Activated naive CD4-positive, alpha-beta T cell treated with anti-CD3 and anti-CD28 coated beads for 36 hours (primary cell): ENCODE results near the gene NRCAM. TPM values are rescaled to one million over a fixed set of nuclear protein-coding genes. Genes with fewer than 3 reads are reported as not detected.
A peak's percentile ranks its signal among the peaks of the same experiment; 100 is the strongest.

Experiments
- CTCF ChIA-PET: fragments of 350-600 bp; sonication (Branson Sonifier 250); formaldehyde crosslinking; loops from one replicate; lab custom pipeline; 2021; ENCODE audit warnings: antibody characterized with exemption; lab: Charles Lee
- DNase-seq: peaks from one replicate; pipeline ENCODE4 v3.0.0-alpha.2; 2020
- H3K27ac Mint-ChIP-seq: one replicate; pipeline ENCODE4 v1.8.0; 2021; ENCODE audit warnings: mild to moderate bottlenecking, mixed read lengths
- H3K27me3 Mint-ChIP-seq: one replicate; pipeline ENCODE4 v1.8.0; 2021; ENCODE audit warnings: low read depth, mixed read lengths
- H3K36me3 Mint-ChIP-seq: one replicate; pipeline ENCODE4 v1.8.0; 2021; ENCODE audit warnings: low read depth, mixed read lengths
- H3K4me1 Mint-ChIP-seq: one replicate; pipeline ENCODE4 v1.8.0; 2021; ENCODE audit warnings: low read depth, mixed read lengths
- H3K4me3 Mint-ChIP-seq: one replicate; pipeline ENCODE4 v1.8.0; 2021; ENCODE audit warnings: mild to moderate bottlenecking, moderate library complexity, mixed read lengths
- H3K9me3 Mint-ChIP-seq: one replicate; pipeline ENCODE4 v1.8.0; 2021; ENCODE audit warnings: mixed read lengths
- intact Hi-C: fragments of 100-400 bp; cut with micrococcal nuclease; formaldehyde crosslinking; loops from one replicate; pipeline ENCODE4 v1.15.1; 2023
- total RNA-seq, 2 experiments: library from RNA; stranded (reverse); gene quantifications; one replicate each; pipeline ENCODE4 v1.2.3, GENCODE V29; 2021

Gene NRCAM
- total RNA-seq, 2 experiments from 2014 or later: 0.81 to 1.0 TPM

DNA sequence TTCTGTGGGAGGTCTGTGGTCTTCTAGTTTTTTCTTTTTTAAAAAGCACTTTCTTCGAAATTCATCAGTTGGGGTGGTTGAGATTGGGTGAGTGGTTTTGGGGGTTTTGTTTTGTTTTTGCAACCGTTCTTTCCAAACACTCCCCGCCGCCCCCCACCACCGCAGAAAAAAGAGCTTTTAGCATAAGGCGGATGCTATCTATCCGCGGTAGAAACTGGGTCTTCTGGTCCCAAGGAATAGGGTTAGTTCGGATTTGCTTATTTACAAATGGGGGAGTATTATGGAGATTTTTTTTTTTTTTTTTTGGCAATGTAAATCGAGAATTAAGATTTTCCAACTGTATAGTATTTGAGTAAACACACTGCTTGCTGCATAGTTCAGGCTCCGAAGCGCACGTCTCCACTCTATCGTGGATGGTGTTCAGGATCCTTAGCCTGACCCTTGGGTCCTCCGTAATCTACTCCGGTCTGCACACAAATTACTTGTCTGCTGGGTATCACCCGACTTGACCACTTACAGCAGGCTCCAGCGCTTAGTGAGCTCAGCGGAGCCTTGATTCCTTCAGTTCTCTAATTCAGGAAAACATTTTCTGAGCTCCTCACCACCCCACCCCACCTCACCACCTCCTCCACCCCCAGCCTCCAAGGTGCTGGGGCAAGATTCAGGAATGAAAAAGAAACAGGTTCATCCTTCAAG lies 757 bp upstream of the NRCAM start:
- Mint-ChIP-seq H3K9me3 (no peaks in the 10 kb centered on the region), H3K4me3 (peak overlapping the region; percentile 64), H3K4me1 (peaks cover 20% of the 10 kb centered on the region), H3K36me3 (no peaks in the 10 kb centered on the region), H3K27me3 (peaks cover 37% of the 10 kb centered on the region), H3K27ac (no peak overlapping the region)
- intact Hi-C loops: loop anchor here (2.0 to 5.0 kb wide), 2 partner anchors 35 to 112 kb away; partner anchors contain the start of genes DNAJB9 and THAP5
- CTCF ChIA-PET: interaction anchor here (0.6 to 1.0 kb wide), 4 partner anchors 10 to 1166 kb away, joined by 3 to 8 read pairs (median 4); no protein-coding TSS in a partner anchor
- no peak for DNase-seq

DNA sequence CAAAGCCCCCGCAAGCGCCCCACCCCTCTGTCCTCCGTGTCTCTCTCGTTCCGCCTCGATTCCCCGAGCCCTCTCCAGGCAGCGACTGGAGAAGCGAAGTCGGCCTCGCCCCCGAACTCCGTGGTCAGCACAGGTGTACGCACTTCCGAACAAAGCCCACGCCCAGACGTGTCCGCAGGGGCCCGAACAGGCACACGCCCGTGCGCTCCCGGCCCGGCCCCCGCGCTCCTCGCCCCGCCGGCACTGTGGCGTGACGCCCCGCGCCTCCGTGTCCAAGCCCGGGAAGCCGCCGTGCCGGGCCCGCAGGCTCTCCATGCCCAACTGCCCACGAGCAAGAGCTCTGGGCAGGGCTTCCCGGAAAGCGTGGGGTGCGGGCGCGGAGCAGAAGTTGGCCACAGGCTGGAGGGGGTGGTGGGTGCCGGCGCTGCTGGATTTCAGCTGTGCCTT lies 662 bp downstream of the NRCAM start:
- H3K9me3 Mint-ChIP-seq: no peaks in the 10 kb centered on the region
- no peaks in the 10 kb centered on the region for H3K36me3 Mint-ChIP-seq
- CTCF ChIA-PET: interaction anchor here (0.6 to 1.0 kb wide), 2 partner anchors 41 to 277 kb away, joined by 3 read pairs; no protein-coding TSS in a partner anchor
- H3K27me3 Mint-ChIP-seq: peaks cover 38% of the 10 kb centered on the region
- no peak for DNase-seq
- H3K4me1 Mint-ChIP-seq: peaks cover 17% of the 10 kb centered on the region
- H3K27ac Mint-ChIP-seq: no peak overlapping the region
- H3K4me3 Mint-ChIP-seq: peak overlapping the region; percentile 76
- intact Hi-C loops: loop anchor here (5.0 kb wide), 1 partner anchor 33 kb away; no protein-coding TSS in a partner anchor

- CTCF ChIA-PET: interaction anchor here (0.6 kb wide), 1 partner anchor 14 kb away, joined by 5 read pairs; no protein-coding TSS in a partner anchor
- Mint-ChIP-seq H3K27ac (no peak overlapping the region), H3K27me3 (peaks cover 40% of the 10 kb centered on the region), H3K9me3 (no peaks in the 10 kb centered on the region), H3K4me3 (peak overlapping the region; percentile 78), H3K36me3 (no peaks in the 10 kb centered on the region), H3K4me1 (peaks cover 14% of the 10 kb centered on the region)
- peak; percentile 37 for DNase-seq
- intact Hi-C loops: loop anchor here (5.0 kb wide), 1 partner anchor 33 kb away; no protein-coding TSS in a partner anchor
Observed at GRCh38 chr7:108454674-108455550, 1.3 kb downstream of the NRCAM start.

DNA sequence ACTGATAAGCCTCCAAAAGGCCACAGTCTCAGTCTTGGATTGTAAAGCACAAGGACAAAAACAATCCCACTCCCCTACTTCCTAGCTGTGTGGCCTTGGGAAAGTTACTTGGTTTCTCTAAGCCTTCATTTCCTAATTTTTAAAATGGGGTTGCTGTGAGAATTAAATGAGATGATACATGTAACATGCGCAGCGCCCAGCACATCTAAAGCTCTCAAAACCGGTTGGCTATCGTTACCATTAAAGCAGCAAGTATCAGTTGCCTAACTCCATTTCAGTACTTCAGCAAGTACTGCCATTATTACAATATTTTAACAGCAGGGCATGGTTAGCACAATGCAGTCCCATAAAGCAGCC lies 1.9 kb downstream of the NRCAM start:
- peak overlapping the region; percentile 78 for H3K4me3 Mint-ChIP-seq
- H3K27me3 Mint-ChIP-seq: peaks cover 43% of the 10 kb centered on the region
- CTCF ChIA-PET: interaction anchor here (0.6 to 2.7 kb wide), 4 partner anchors 15 to 273 kb away, joined by 4 to 18 read pairs (median 6); no protein-coding TSS in a partner anchor
- intact Hi-C loops: no loop called here
- no peak overlapping the region for H3K27ac Mint-ChIP-seq
- no peaks in the 10 kb centered on the region for H3K36me3 Mint-ChIP-seq
- no peak for DNase-seq
- H3K9me3 Mint-ChIP-seq: no peaks in the 10 kb centered on the region
- peaks cover 12% of the 10 kb centered on the region for H3K4me1 Mint-ChIP-seq

DNA sequence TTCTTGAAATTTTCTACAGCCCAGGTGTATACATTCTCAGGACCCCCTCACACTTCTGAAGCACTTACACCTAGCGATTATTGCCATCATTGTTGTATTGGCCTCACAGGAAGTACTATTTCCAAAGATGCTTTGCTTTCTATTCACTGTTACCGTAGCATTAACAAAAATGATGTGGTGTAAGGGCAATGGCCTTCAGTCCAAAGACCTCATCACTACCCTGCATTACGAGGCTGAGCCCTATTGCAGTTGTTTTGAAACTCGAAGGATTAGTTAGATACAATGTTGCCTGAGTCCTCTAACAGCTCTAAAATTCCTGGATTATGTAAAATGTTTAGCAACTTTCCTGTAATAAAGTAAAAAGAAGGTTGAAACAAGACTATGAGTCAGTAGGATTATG lies 2.9 kb downstream of the NRCAM start:
- Mint-ChIP-seq H3K4me3 (no peak overlapping the region), H3K27ac (no peak overlapping the region), H3K36me3 (no peaks in the 10 kb centered on the region), H3K9me3 (no peaks in the 10 kb centered on the region), H3K27me3 (peaks cover 39% of the 10 kb centered on the region), H3K4me1 (peaks cover 12% of the 10 kb centered on the region)
- no peak for DNase-seq
- intact Hi-C loops: loop anchor here (2.0 kb wide), 1 partner anchor 73 kb away; the partner anchor contains the start of gene PNPLA8
- CTCF ChIA-PET: interaction anchor here (0.6 to 2.7 kb wide), 8 partner anchors 15 to 272 kb away, joined by 3 to 18 read pairs (median 4); no protein-coding TSS in a partner anchor

DNA sequence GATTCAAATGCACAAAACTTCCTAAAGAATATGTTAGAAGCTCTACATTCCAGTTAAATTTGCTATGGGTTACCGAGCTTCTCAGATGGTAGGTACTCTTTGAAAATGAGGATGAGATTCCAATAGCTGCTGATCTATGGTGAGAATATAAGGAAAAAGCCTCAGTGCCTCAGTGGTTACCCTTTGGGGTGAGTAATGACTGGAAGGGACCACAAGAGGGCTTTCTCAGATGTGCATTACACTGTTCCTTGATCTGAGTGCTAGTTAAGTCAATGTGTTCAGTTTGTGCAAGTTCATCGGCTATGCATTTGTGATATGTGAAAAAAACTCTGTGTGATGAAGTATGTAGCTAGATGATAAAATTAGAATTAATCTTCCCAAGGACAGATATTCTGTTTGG lies 3.5 kb downstream of the NRCAM start:
- H3K36me3 Mint-ChIP-seq: no peaks in the 10 kb centered on the region
- H3K4me1 Mint-ChIP-seq: peaks cover 12% of the 10 kb centered on the region
- no peaks in the 10 kb centered on the region for H3K9me3 Mint-ChIP-seq
- H3K27ac Mint-ChIP-seq: no peak overlapping the region
- DNase-seq: no peak
- H3K4me3 Mint-ChIP-seq: no peak overlapping the region
- intact Hi-C loops: loop anchor here (1.0 to 2.0 kb wide), 2 partner anchors 45 to 74 kb away; partner anchors contain the start of gene PNPLA8
- peaks cover 33% of the 10 kb centered on the region for H3K27me3 Mint-ChIP-seq
- CTCF ChIA-PET: interaction anchor here (0.7 to 2.7 kb wide), 9 partner anchors 16 to 272 kb away, joined by 3 to 18 read pairs (median 4); no protein-coding TSS in a partner anchor

DNA sequence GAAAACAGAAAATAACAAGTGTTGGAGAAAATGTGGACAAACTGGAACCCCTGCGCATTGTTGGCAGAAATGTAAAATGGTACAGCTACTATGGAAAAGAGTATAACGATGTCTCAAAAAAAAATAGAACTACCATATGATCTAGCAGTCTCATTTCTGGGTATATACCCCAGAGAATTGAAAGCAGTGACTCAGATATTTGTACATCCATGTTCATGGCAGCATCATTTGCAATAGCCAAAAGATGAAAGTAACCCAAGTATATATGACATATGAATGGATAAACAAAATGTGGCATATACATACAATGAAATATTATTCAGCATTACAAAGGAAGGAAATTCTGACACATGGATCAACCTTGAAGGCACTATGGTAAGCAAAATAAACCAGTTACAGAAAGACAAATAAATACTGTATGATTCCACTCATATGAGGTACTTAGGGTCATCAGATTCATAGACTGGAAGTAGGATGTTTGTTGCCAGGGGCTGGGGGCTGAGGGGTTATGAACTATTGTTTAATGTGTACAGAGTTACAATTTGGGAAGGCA lies 4.9 kb downstream of the NRCAM start:
- intact Hi-C loops: loop anchor here (1.0 kb wide), 1 partner anchor 9 kb away; no protein-coding TSS in a partner anchor
- Mint-ChIP-seq H3K27ac (no peak overlapping the region), H3K27me3 (peaks cover 21% of the 10 kb centered on the region), H3K9me3 (no peaks in the 10 kb centered on the region), H3K4me3 (no peak overlapping the region), H3K4me1 (peaks cover 10% of the 10 kb centered on the region), H3K36me3 (no peaks in the 10 kb centered on the region)
- CTCF ChIA-PET: no interaction called here
- DNase-seq: no peak

DNA sequence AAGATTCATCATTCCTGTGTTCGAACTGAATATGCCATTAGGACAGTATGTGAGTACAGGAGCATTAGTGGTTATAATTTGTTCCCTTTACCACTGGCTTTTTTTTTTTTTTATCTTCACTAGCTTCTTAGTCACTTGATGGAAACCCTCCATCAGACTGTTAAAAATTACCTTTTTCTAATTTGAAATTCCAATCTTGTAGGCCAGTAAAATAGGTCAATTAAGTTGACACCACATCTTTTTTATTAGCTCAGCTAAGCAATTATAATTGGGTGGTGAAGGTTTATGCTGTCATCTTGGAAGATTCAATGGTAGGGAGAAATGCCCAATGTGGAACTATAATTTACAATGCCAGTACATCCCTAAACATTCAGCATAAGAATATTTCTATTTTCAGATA lies 6.1 kb downstream of the NRCAM start:
- Mint-ChIP-seq H3K9me3 (no peaks in the 10 kb centered on the region), H3K27ac (no peak overlapping the region), H3K36me3 (no peaks in the 10 kb centered on the region), H3K27me3 (peaks cover 21% of the 10 kb centered on the region), H3K4me1 (peaks cover 10% of the 10 kb centered on the region), H3K4me3 (no peak overlapping the region)
- DNase-seq: no peak
- CTCF ChIA-PET: interaction anchor here (0.6 kb wide), 2 partner anchors 48 to 348 kb away, joined by 3 read pairs; no protein-coding TSS in a partner anchor
- intact Hi-C loops: no loop called here

DNA sequence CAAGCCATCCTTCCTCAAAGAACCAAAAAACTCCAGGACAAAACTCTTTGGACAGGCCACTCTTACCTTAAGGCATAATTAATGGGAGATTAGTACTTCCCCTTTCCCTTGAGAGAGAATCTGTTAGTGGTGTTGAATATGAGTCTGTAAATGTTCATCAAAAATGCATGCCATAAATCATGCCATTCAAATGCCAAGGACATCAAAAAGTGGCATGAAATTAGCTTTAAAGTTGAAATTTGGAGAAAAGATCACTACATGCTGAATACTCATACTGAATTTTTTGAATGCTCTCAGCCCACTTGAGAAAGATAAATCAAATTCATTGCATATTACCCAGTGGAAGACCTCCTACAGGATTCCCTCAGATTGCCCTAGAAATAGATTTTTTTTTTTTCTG lies 6.7 kb downstream of the NRCAM start:
- Mint-ChIP-seq H3K27ac (no peak overlapping the region), H3K9me3 (no peaks in the 10 kb centered on the region), H3K4me1 (peaks cover 7% of the 10 kb centered on the region), H3K4me3 (no peak overlapping the region), H3K36me3 (no peaks in the 10 kb centered on the region), H3K27me3 (peaks cover 19% of the 10 kb centered on the region)
- CTCF ChIA-PET: interaction anchor here (0.6 kb wide), 1 partner anchor 172 kb away, joined by 3 read pairs; no protein-coding TSS in a partner anchor
- no peak for DNase-seq
- intact Hi-C loops: no loop called here

DNA sequence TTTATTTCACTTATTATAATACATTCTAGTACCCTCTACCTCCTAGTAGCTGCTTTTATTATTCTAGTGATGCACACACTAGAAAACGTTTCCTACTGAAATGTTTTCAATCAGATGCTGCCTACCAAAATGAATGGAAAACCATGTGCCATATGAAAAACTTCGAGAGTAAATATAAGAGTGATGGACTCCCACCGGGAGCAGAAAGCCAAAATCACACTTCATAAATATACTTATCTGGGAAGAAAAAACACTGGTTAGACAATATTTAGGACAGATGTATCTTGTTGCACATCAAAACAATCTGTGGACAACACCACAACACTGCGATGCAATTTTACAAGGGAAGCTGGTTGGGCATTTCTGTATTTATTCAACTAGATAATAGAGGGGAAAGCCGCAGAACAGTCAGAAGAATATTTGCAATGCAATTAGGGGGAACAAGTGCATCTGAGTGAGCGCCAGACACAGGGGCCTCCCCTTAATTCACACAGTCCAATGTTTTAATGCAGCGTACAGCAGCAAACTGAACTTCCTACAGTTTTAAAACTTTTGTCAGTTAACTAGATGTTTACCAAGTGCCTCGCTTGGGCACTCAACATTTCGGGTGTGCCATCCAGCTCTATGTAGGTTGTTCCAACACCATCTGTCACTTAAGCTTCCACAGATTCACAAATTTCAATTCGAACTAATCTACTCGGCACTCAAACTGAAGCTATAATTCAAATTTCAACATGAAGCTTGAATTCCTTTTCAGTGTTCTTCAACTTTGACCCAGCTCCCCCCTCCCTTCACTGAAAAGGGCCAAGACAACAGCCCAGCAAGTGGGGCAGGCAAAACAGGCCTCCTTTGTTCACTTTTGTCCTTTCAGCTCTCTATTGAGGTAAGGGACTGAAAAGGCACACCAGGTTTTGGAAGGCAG lies 7.4 kb downstream of the NRCAM start:
- DNase-seq: no peak
- intact Hi-C loops: no loop called here
- H3K36me3 Mint-ChIP-seq: no peaks in the 10 kb centered on the region
- peaks cover 17% of the 10 kb centered on the region for H3K27me3 Mint-ChIP-seq
- no peak overlapping the region for H3K4me3 Mint-ChIP-seq
- H3K4me1 Mint-ChIP-seq: peaks cover 4% of the 10 kb centered on the region
- no peaks in the 10 kb centered on the region for H3K9me3 Mint-ChIP-seq
- H3K27ac Mint-ChIP-seq: no peak overlapping the region
- CTCF ChIA-PET: interaction anchor here (0.6 kb wide), 1 partner anchor 171 kb away, joined by 3 read pairs; no protein-coding TSS in a partner anchor
